ENCODE measurements around the gene MYD88.

DNA sequence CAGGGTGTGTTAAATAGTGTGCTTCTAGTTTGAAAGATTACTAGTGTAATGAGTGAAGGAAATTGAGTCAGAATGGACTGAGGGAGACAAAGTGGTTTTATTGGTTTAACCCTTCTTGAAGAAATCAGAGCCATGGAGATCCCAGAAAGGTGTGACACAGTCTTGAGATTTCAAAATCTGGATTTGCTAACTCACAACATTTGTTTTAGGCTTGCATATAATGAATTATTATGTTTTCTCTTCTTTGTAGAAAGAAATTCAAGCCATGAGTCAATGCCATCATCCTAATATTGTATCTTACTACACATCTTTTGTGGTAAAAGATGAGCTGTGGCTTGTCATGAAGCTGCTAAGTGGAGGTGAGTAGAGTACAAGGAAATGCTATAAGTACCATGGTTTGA is 52.0 kb downstream of the MYD88 start:
- TF ChIP-seq SMC3 (IDR thresholded peaks at IDR 0.05) (no peak), EP300 (IDR thresholded peaks at IDR 0.05) (no peak), CEBPB (IDR thresholded peaks at IDR 0.05) (no peak), POLR2A (IDR thresholded peaks at IDR 0.05; ENCODE audit: low read length) (no peak), HES2 (IDR thresholded peaks at IDR 0.05) (no peak), RAD21 (conservative IDR thresholded peaks at IDR 0.05 in 1 of 2, IDR thresholded peaks at IDR 0.05 in 1 of 2) (no peak), USF2 (IDR thresholded peaks at IDR 0.05) (no peak), RFX5 (IDR thresholded peaks at IDR 0.05) (no peak), HDAC2 (IDR thresholded peaks at IDR 0.05) (no peak), MAFK (IDR thresholded peaks at IDR 0.05; ENCODE audit: partially characterized antibody) (no peak), JUN (IDR thresholded peaks at IDR 0.05) (no peak)
- TF ChIP-seq, protein P1, sequence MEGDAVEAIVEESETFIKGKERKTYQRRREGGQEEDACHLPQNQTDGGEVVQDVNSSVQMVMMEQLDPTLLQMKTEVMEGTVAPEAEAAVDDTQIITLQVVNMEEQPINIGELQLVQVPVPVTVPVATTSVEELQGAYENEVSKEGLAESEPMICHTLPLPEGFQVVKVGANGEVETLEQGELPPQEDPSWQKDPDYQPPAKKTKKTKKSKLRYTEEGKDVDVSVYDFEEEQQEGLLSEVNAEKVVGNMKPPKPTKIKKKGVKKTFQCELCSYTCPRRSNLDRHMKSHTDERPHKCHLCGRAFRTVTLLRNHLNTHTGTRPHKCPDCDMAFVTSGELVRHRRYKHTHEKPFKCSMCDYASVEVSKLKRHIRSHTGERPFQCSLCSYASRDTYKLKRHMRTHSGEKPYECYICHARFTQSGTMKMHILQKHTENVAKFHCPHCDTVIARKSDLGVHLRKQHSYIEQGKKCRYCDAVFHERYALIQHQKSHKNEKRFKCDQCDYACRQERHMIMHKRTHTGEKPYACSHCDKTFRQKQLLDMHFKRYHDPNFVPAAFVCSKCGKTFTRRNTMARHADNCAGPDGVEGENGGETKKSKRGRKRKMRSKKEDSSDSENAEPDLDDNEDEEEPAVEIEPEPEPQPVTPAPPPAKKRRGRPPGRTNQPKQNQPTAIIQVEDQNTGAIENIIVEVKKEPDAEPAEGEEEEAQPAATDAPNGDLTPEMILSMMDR (IDR thresholded peaks at IDR 0.05) = no peak
